Heart left ventricle (tissue), 16 donors: ENCODE measurements around the gene GRXCR2. TPM values are rescaled to one million over a fixed set of nuclear protein-coding genes. Genes with fewer than 3 reads are reported as not detected.

Experiments
- ATAC-seq, 4 donors: fragments of 200-7000 bp; cut with Tn5 transposase; one replicate each; pipeline ENCODE4 v1.9.1; 2020 to 2022; ENCODE audit warnings: moderate library complexity in 4 of 4, mild to moderate bottlenecking in 3 of 4, moderate number of reproducible peaks in 1 of 4
- DNase-seq, 5 donors: peaks; one replicate each; pipeline ENCODE4 v3.0.0-alpha.2; 2020
- H3K27ac ChIP-seq, 12 donors: fragments of 200-600 bp; sonication (generic) in 4 of 12; one replicate each; pipeline versions ENCODE4 v1.5.0 to v1.8.0; 2016 to 2022; ENCODE audit warnings: mild to moderate bottlenecking in 2 of 12
- H3K27me3 ChIP-seq, 9 donors: fragments of 200-600 bp; sonication (generic) in 2 of 9; one replicate each; pipeline versions ENCODE4 v1.5.1 to v1.8.0; 2016 to 2022; ENCODE audit warnings: mild to moderate bottlenecking in 3 of 9
- H3K36me3 ChIP-seq, 9 donors: fragments of 200-600 bp; sonication (generic) in 2 of 9; one replicate each; pipeline versions ENCODE4 v1.5.0 to v1.8.0; 2018 to 2022; ENCODE audit warnings: mild to moderate bottlenecking in 2 of 9
- H3K4me1 ChIP-seq, 12 donors: fragments of 200-600 bp; sonication (generic) in 4 of 12; one replicate each; pipeline versions ENCODE4 v1.5.0 to v1.8.0; 2016 to 2022; ENCODE audit warnings: mild to moderate bottlenecking in 3 of 12
- H3K4me3 ChIP-seq, 12 donors: fragments of 200-600 bp; sonication (generic) in 4 of 12; one replicate each; pipeline versions ENCODE4 v1.5.0 to v1.8.0; 2017 to 2022; ENCODE audit warnings: mild to moderate bottlenecking in 9 of 12, moderate library complexity in 4 of 12
- H3K9me3 ChIP-seq, 12 donors: fragments of 200-600 bp; sonication (generic) in 4 of 12; one replicate each; pipeline versions ENCODE4 v1.5.0 to v1.8.0; 2016 to 2022; ENCODE audit warnings: mild to moderate bottlenecking in 1 of 12
- CTCF ChIP-seq, 12 donors: fragments of 200-600 bp; sonication (generic) in 4 of 12; IDR thresholded peaks; one replicate each; pipeline versions ENCODE4 v1.5.0 to v1.8.0; 2018 to 2022; ENCODE audit warnings: antibody characterized with exemption in 12 of 12, mild to moderate bottlenecking in 5 of 12
- POLR2A ChIP-seq, 2 donors: fragments of 450-650 bp; IDR thresholded peaks; one replicate each; pipeline ENCODE4 v1.6.1; 2017; ENCODE audit warnings: antibody characterized with exemption in 2 of 2, mild to moderate bottlenecking in 2 of 2, moderate library complexity in 2 of 2
- WGBS, 4 donors: extraction: QIAGEN DNeasy Blood & Tissue Kit in 2 of 4; methylation state at CpG; one replicate each; pipeline versions ENCODE4 v1.1.5 to v1.1.7; 2013 to 2018; 5-methylcytosine and 5-hydroxymethylcytosine counted together
- intact Hi-C, 10 donors: fragments of 100-400 bp; cut with DNase I; formaldehyde crosslinking; loops; one replicate each; pipeline versions ENCODE4 v1.11.1 to v1.14.2; 2022
- polyA plus RNA-seq, 2 donors: library from polyadenylated mRNA; stranded (reverse); fragments of 200-250 nt; gene quantifications; one replicate each; pipeline ENCODE4 v1.2.3, GENCODE V29; 2013
- total RNA-seq, 9 donors: library from RNA; depleted of rRNA in 2 of 9; stranded (reverse); fragments of >200 nt in 2 of 9; fragmentation: NEBNext Ultra II Directional in 3 of 9; extraction: Animal tissue kit (Norgen Biotek cat#: 25700) in 3 of 9; gene quantifications; one replicate each; pipeline versions ENCODE4 v1.1.0 to v1.2.4, GENCODE V29; 2016 to 2023
- donor health status: ischemic (EF 13 %, LVEDD 7.1; RV severe dilation, severe dysfunction).
- donor health status: healthy with polysubstance abuse.
- donor health status: DM: no; HTN: yes; CAD: no.
- donor health status: DM: no; HTN: no; CAD: no.
- donor health status: ischemic (EF 25% LVEDD 6.9; RV normal size, moderate dysfunction).
- donor health status: ischemic (EF 25% LVEDD 5.7; RV mildly dilated, moderate dysfunction).
- donor health status: healthy.
- donor health status: DM: yes; HTN: yes; CAD: no.
- donor health status: ischemic (EF 35%, LVEDD 5.7; RV mildly dilated, moderate dysfunction).
- donor health status: nonischemic (EF 11% LVEDD 7.7; RV severe dilation, severe dysfunction).
- donor health status: DM: yes; HTN: yes; CAD: no.
- donor health status: PGD.
- donor health status: ischemic (EF 29% LVEDD 5.4; RV normal size, mild dysfunction).
- donor health status: nonischemic (EF 23%, LVEDD 6.1; RV moderate dilation, normal function).

Gene GRXCR2
- total and polyA plus RNA-seq, 11 donors: 0.28 to 5.7 (median 0.80) TPM; not detected in 3

GRCh38 chr5:145812877-145813276 is 59.9 kb downstream of the GRXCR2 start:
- TF ChIP-seq POLR2A (IDR thresholded peaks at IDR 0.05) (no peak), CTCF (IDR thresholded peaks at IDR 0.05) (no peak)
- no peak overlapping the region for H3K4me3 ChIP-seq
- ATAC-seq: no peak
- no peaks in the 10 kb centered on the region for H3K9me3 ChIP-seq
- 60 to 72% (median 63%) methylated on average over 1 of the region's 1 CpG for WGBS, 4 donors
- peaks cover 0 to 36% (median 5%) of the 10 kb centered on the region in 9 donors for H3K36me3 ChIP-seq
- H3K27me3 ChIP-seq: no peaks in the 10 kb centered on the region
- peaks cover 0 to 9% (median 0%) of the 10 kb centered on the region in 12 donors for H3K4me1 ChIP-seq
- intact Hi-C loops: loop anchor here in 3 of 10 donors (5.0 to 10.0 kb wide), 3 partner anchors 128 to 1608 kb away; no protein-coding TSS in a partner anchor
- no peak overlapping the region for H3K27ac ChIP-seq
- DNase-seq: no peak

- ATAC-seq: peak in 3 of 4 donors; percentile 76 to 82 (median 81)
- intact Hi-C loops: loop anchor here in 3 of 10 donors (5.0 to 10.0 kb wide), 3 partner anchors 127 to 1607 kb away; no protein-coding TSS in a partner anchor
These were observed 60.8 kb downstream of the GRXCR2 start for GRCh38 chr5:145811834-145812625.

More at GRCh38 chr5:145811834-145812625, 60.8 kb downstream of the GRXCR2 start:
- H3K4me1 ChIP-seq: peaks cover 0 to 9% (median 0%) of the 10 kb centered on the region in 12 donors
- no peak overlapping the region for H3K4me3 ChIP-seq
- WGBS, 4 donors: 73 to 80% (median 74%) methylated on average over 3 of the region's 3 CpGs
- H3K36me3 ChIP-seq: peaks cover 0 to 28% (median 0%) of the 10 kb centered on the region in 9 donors
- DNase-seq: no peak
- no peaks in the 10 kb centered on the region for H3K27me3 ChIP-seq
- H3K27ac ChIP-seq: no peak overlapping the region
- TF ChIP-seq CTCF (IDR thresholded peaks at IDR 0.05) (peak; percentile 6 to 50 (median 20)), POLR2A (IDR thresholded peaks at IDR 0.05) (no peak)
- H3K9me3 ChIP-seq: no peaks in the 10 kb centered on the region

Other genes starting within 250 kb of the GRXCR2 start
- gene PRELID2, start 37.7 kb downstream of the GRXCR2 start, total RNA-seq: 10 to 100 TPM in 5 of 9 donors, 1 to 10 TPM in 4; 6.5 to 26.7 (median 10.6) TPM
- gene PRELID2, start 37.7 kb downstream of the GRXCR2 start, polyA plus RNA-seq: 1 to 10 TPM; 1.2 to 1.7 TPM
- 100 to 1,000 TPM in 8 of 9 donors, 10 to 100 TPM in 1; 83.2 to 495 (median 180) TPM for gene SH3RF2, start 63.6 kb upstream of the GRXCR2 start, total RNA-seq
- 100 to 1,000 TPM in 1 of 2 donors, 10 to 100 TPM in 1; 31.3 to 750 TPM for gene SH3RF2, start 63.6 kb upstream of the GRXCR2 start, polyA plus RNA-seq
- under 1 TPM in 1 of 9 donors, not detected in 8; 0.59 TPM for gene PLAC8L1, start 232.6 kb upstream of the GRXCR2 start, total RNA-seq
- not detected for gene PLAC8L1, start 232.6 kb upstream of the GRXCR2 start, polyA plus RNA-seq